Measurements from ENCODE around the gene FUCA2. TPM values are rescaled to one million over a fixed set of nuclear protein-coding genes. Genes with fewer than 3 reads are reported as not detected.

The FUCA2 gene
- total and polyA plus RNA-seq, 10 donors = 12.5 to 59.3 (median 34.6) TPM

GRCh38 chr6:143468026-143468425 is 43.5 kb downstream of the FUCA2 start:
- Histone ChIP-seq H3K36me3 (peaks cover 0 to 61% (median 15%) of the 10 kb centered on the region in 6 donors), H3K27me3 (replicated peaks in 1 of 7) (no peaks in the 10 kb centered on the region), H3K4me3 (no peak overlapping the region), H3K27ac (no peak overlapping the region), H3K4me1 (peaks cover 0 to 6% (median 2%) of the 10 kb centered on the region in 6 donors), H3K9me3 (no peaks in the 10 kb centered on the region)
- intact Hi-C loops (cut with DNase I; ENCODE audit: low total_unique reads) = no loop called here
- TF ChIP-seq POLR2A (IDR thresholded peaks at IDR 0.05) (no peak), CTCF (IDR thresholded peaks at IDR 0.05 in 8 of 11, conservative IDR thresholded peaks at IDR 0.05 in 3 of 11) (no peak), POLR2AphosphoS5 (IDR thresholded peaks at IDR 0.05) (no peak)
- no peak for DNase-seq

- TF ChIP-seq CTCF (IDR thresholded peaks at IDR 0.05 in 8 of 11, conservative IDR thresholded peaks at IDR 0.05 in 3 of 11) = no peak
- TF ChIP-seq POLR2A (IDR thresholded peaks at IDR 0.05) = no peak
- no peak for TF ChIP-seq POLR2AphosphoS5 (IDR thresholded peaks at IDR 0.05)
- no peak for DNase-seq
- H3K36me3 ChIP-seq = peaks cover 0 to 61% (median 16%) of the 10 kb centered on the region in 6 donors
- no peaks in the 10 kb centered on the region for H3K27me3 ChIP-seq (replicated peaks in 1 of 7)
- H3K4me1 ChIP-seq = peaks cover 0 to 6% (median 2%) of the 10 kb centered on the region in 6 donors
- H3K9me3 ChIP-seq = no peaks in the 10 kb centered on the region
- intact Hi-C loops (cut with DNase I; ENCODE audit: low total_unique reads) = no loop called here
- WGBS, 5 donors = 93 to 99% (median 98%) methylated on average over 2 of the region's 2 CpGs
- no peak overlapping the region for H3K27ac ChIP-seq
- no peak overlapping the region for H3K4me3 ChIP-seq
These were observed 46.0 kb downstream of the FUCA2 start for GRCh38 chr6:143465546-143465945.

- WGBS, 5 donors = 77 to 99% (median 94%) methylated on average over 2 of the region's 2 CpGs
- Histone ChIP-seq H3K4me3 (no peak overlapping the region), H3K4me1 (peaks cover 0 to 31% (median 3%) of the 10 kb centered on the region in 6 donors), H3K27me3 (replicated peaks in 1 of 7) (no peaks in the 10 kb centered on the region), H3K36me3 (peaks cover 0 to 52% (median 18%) of the 10 kb centered on the region in 6 donors), H3K9me3 (no peaks in the 10 kb centered on the region), H3K27ac (no peak overlapping the region)
- no peak for DNase-seq
- intact Hi-C loops (cut with DNase I; ENCODE audit: low total_unique reads) = no loop called here
- TF ChIP-seq POLR2A (IDR thresholded peaks at IDR 0.05) (no peak), POLR2AphosphoS5 (IDR thresholded peaks at IDR 0.05) (no peak), CTCF (IDR thresholded peaks at IDR 0.05 in 8 of 11, conservative IDR thresholded peaks at IDR 0.05 in 3 of 11) (no peak)
These were observed 53.8 kb downstream of the FUCA2 start for GRCh38 chr6:143457563-143458359.

GRCh38 chr6:143451531-143451930 is 60.0 kb downstream of the FUCA2 start:
- no peak for DNase-seq
- 27 to 38% (median 31%) methylated on average over 4 of the region's 4 CpGs for WGBS, 5 donors
- TF ChIP-seq POLR2A (IDR thresholded peaks at IDR 0.05) (no peak), CTCF (IDR thresholded peaks at IDR 0.05 in 8 of 11, conservative IDR thresholded peaks at IDR 0.05 in 3 of 11) (no peak), POLR2AphosphoS5 (IDR thresholded peaks at IDR 0.05) (no peak)
- no peaks in the 10 kb centered on the region for H3K27me3 ChIP-seq (replicated peaks in 1 of 7)
- H3K27ac ChIP-seq = peak overlapping the region in 7 of 8 donors; percentile 76 to 88 (median 80)
- H3K4me3 ChIP-seq = peak overlapping the region in 7 of 8 donors; percentile 62 to 83 (median 69)
- H3K4me1 ChIP-seq = peaks cover 18 to 58% (median 31%) of the 10 kb centered on the region in 6 donors
- no peaks in the 10 kb centered on the region for H3K9me3 ChIP-seq
- intact Hi-C loops (cut with DNase I; ENCODE audit: low total_unique reads) = no loop called here
- peaks cover 0 to 15% (median 2%) of the 10 kb centered on the region in 6 donors for H3K36me3 ChIP-seq
